Measurements from ENCODE around the gene PPP2CA. TPM values are rescaled to one million over a fixed set of nuclear protein-coding genes. Genes with fewer than 3 reads are reported as not detected.
A peak's percentile ranks its signal among the peaks of the same experiment; 100 is the strongest.
"Not testable (repeated sequence)": the region's sequence is repeated elsewhere in the genome, so short reads cannot be mapped to it uniquely, and the experiment has no call there.

PPP2CA gene
- 100 to 1,000 TPM in 1 of 2 donors, 10 to 100 TPM in 1; 41.5 to 102 TPM for polyA plus RNA-seq

GRCh38 chr5:134225780-134226440 is at the start of gene PPP2CA:
TSS of gene PPP2CA (minus strand) at chr5:134226073. CDS start at chr5:134225861, 212 bp downstream.
- 0% methylated on average over 63 to 73 of the region's 73 CpGs for WGBS, 2 donors
- H3K9me3 ChIP-seq (ENCODE audit: control insufficient read depth in 2 of 2, insufficient read depth in 1 of 2, low read depth in 1 of 2, low read length in 1 of 2): no peaks in the 10 kb centered on the region
- H3K27me3 ChIP-seq (ENCODE audit: control insufficient read depth in 1 of 2, insufficient read depth in 2 of 2, low read length in 2 of 2): no peaks in the 10 kb centered on the region
- H3K4me1 ChIP-seq (ENCODE audit: control insufficient read depth in 2 of 2, insufficient read depth in 2 of 2, low read length in 1 of 2): peaks cover 0 to 4% of the 10 kb centered on the region in 2 donors
- peak within 1 kb of the TSS; percentile 99 to 100 for H3K27ac ChIP-seq (ENCODE audit: low read depth in 2 of 2, low read length in 1 of 2)
- peak within 1 kb of the TSS; percentile 93 to 97 for H3K4me3 ChIP-seq (ENCODE audit: low read depth in 1 of 2, low read length in 2 of 2)
- peaks cover 0 to under 1% of the 10 kb centered on the region in 2 donors for H3K36me3 ChIP-seq (ENCODE audit: control insufficient read depth in 2 of 2, insufficient read depth in 2 of 2, low read length in 1 of 2)

- Histone ChIP-seq H3K4me3 (ENCODE audit: low read depth in 1 of 2, low read length in 2 of 2) (no peak overlapping the region), H3K27me3 (ENCODE audit: control insufficient read depth in 1 of 2, insufficient read depth in 2 of 2, low read length in 2 of 2) (no peaks in the 10 kb centered on the region)
- 83 to 87% methylated on average over 3 of the region's 3 CpGs for WGBS, 2 donors
Measured at GRCh38 chr5:134273642-134274395, 47.9 kb upstream of the PPP2CA start.

GRCh38 chr5:134271059-134271458 is 45.2 kb upstream of the PPP2CA start:
- Histone ChIP-seq H3K4me3 (ENCODE audit: low read depth in 1 of 2, low read length in 2 of 2) (no peak overlapping the region), H3K9me3 (ENCODE audit: control insufficient read depth in 2 of 2, insufficient read depth in 1 of 2, low read depth in 1 of 2, low read length in 1 of 2) (no peaks in the 10 kb centered on the region), H3K36me3 (ENCODE audit: control insufficient read depth in 2 of 2, insufficient read depth in 2 of 2, low read length in 1 of 2) (no peaks in the 10 kb centered on the region), H3K27ac (ENCODE audit: low read depth in 2 of 2, low read length in 1 of 2) (no peak overlapping the region), H3K27me3 (ENCODE audit: control insufficient read depth in 1 of 2, insufficient read depth in 2 of 2, low read length in 2 of 2) (no peaks in the 10 kb centered on the region), H3K4me1 (ENCODE audit: control insufficient read depth in 2 of 2, insufficient read depth in 2 of 2, low read length in 1 of 2) (no peaks in the 10 kb centered on the region)
- WGBS, 2 donors: 88 to 96% methylated on average over 1 of the region's 1 CpG

More at GRCh38 chr5:134273642-134274395, 47.9 kb upstream of the PPP2CA start:
- Histone ChIP-seq H3K9me3 (ENCODE audit: control insufficient read depth in 2 of 2, insufficient read depth in 1 of 2, low read depth in 1 of 2, low read length in 1 of 2) (no peaks in the 10 kb centered on the region), H3K36me3 (ENCODE audit: control insufficient read depth in 2 of 2, insufficient read depth in 2 of 2, low read length in 1 of 2) (no peaks in the 10 kb centered on the region), H3K4me1 (ENCODE audit: control insufficient read depth in 2 of 2, insufficient read depth in 2 of 2, low read length in 1 of 2) (no peaks in the 10 kb centered on the region), H3K27ac (ENCODE audit: low read depth in 2 of 2, low read length in 1 of 2) (no peak overlapping the region)

- no peak overlapping the region for H3K27ac ChIP-seq (ENCODE audit: low read depth in 2 of 2, low read length in 1 of 2)
- no peaks in the 10 kb centered on the region for H3K36me3 ChIP-seq (ENCODE audit: control insufficient read depth in 2 of 2, insufficient read depth in 2 of 2, low read length in 1 of 2)
- H3K4me1 ChIP-seq (ENCODE audit: control insufficient read depth in 2 of 2, insufficient read depth in 2 of 2, low read length in 1 of 2): no peaks in the 10 kb centered on the region
- 94% methylated on average over 4 of the region's 4 CpGs for WGBS, 2 donors
- H3K27me3 ChIP-seq (ENCODE audit: control insufficient read depth in 1 of 2, insufficient read depth in 2 of 2, low read length in 2 of 2): no peaks in the 10 kb centered on the region
- H3K4me3 ChIP-seq (ENCODE audit: low read depth in 1 of 2, low read length in 2 of 2): no peak overlapping the region
- no peaks in the 10 kb centered on the region for H3K9me3 ChIP-seq (ENCODE audit: control insufficient read depth in 2 of 2, insufficient read depth in 1 of 2, low read depth in 1 of 2, low read length in 1 of 2)
Measured at GRCh38 chr5:134268919-134269318, 43.0 kb upstream of the PPP2CA start.

- H3K4me1 ChIP-seq (ENCODE audit: control insufficient read depth in 2 of 2, insufficient read depth in 2 of 2, low read length in 1 of 2): no peaks in the 10 kb centered on the region
- 76 to 84% methylated on average over 3 of the region's 3 CpGs for WGBS, 2 donors
- no peak overlapping the region for H3K4me3 ChIP-seq (ENCODE audit: low read depth in 1 of 2, low read length in 2 of 2)
- H3K27ac ChIP-seq (ENCODE audit: low read depth in 2 of 2, low read length in 1 of 2): no peak overlapping the region
- H3K36me3 ChIP-seq (ENCODE audit: control insufficient read depth in 2 of 2, insufficient read depth in 2 of 2, low read length in 1 of 2): no peaks in the 10 kb centered on the region
- no peaks in the 10 kb centered on the region for H3K27me3 ChIP-seq (ENCODE audit: control insufficient read depth in 1 of 2, insufficient read depth in 2 of 2, low read length in 2 of 2)
- no peaks in the 10 kb centered on the region for H3K9me3 ChIP-seq (ENCODE audit: control insufficient read depth in 2 of 2, insufficient read depth in 1 of 2, low read depth in 1 of 2, low read length in 1 of 2)
Measured at GRCh38 chr5:134268019-134268601, 42.2 kb upstream of the PPP2CA start.

GRCh38 chr5:134267366-134268018 is 41.6 kb upstream of the PPP2CA start:
- Histone ChIP-seq H3K4me3 (ENCODE audit: low read depth in 1 of 2, low read length in 2 of 2) (no peak overlapping the region), H3K27me3 (ENCODE audit: control insufficient read depth in 1 of 2, insufficient read depth in 2 of 2, low read length in 2 of 2) (no peaks in the 10 kb centered on the region), H3K4me1 (ENCODE audit: control insufficient read depth in 2 of 2, insufficient read depth in 2 of 2, low read length in 1 of 2) (no peaks in the 10 kb centered on the region), H3K27ac (ENCODE audit: low read depth in 2 of 2, low read length in 1 of 2) (no peak overlapping the region), H3K9me3 (ENCODE audit: control insufficient read depth in 2 of 2, insufficient read depth in 1 of 2, low read depth in 1 of 2, low read length in 1 of 2) (no peaks in the 10 kb centered on the region), H3K36me3 (ENCODE audit: control insufficient read depth in 2 of 2, insufficient read depth in 2 of 2, low read length in 1 of 2) (no peaks in the 10 kb centered on the region)
- whole genome bisulfite sequencing, 2 donors: 71 to 72% methylated on average over 7 of the region's 7 CpGs

- Histone ChIP-seq H3K4me3 (ENCODE audit: low read depth in 1 of 2, low read length in 2 of 2) (no peak overlapping the region), H3K36me3 (ENCODE audit: control insufficient read depth in 2 of 2, insufficient read depth in 2 of 2, low read length in 1 of 2) (no peaks in the 10 kb centered on the region), H3K27me3 (ENCODE audit: control insufficient read depth in 1 of 2, insufficient read depth in 2 of 2, low read length in 2 of 2) (no peaks in the 10 kb centered on the region), H3K4me1 (ENCODE audit: control insufficient read depth in 2 of 2, insufficient read depth in 2 of 2, low read length in 1 of 2) (no peaks in the 10 kb centered on the region), H3K27ac (ENCODE audit: low read depth in 2 of 2, low read length in 1 of 2) (no peak overlapping the region), H3K9me3 (ENCODE audit: control insufficient read depth in 2 of 2, insufficient read depth in 1 of 2, low read depth in 1 of 2, low read length in 1 of 2) (no peaks in the 10 kb centered on the region)
- 66 to 96% methylated on average over 4 of the region's 4 CpGs for WGBS, 2 donors
Measured at GRCh38 chr5:134263801-134264200, 37.9 kb upstream of the PPP2CA start.

GRCh38 chr5:134262629-134263028 is 36.8 kb upstream of the PPP2CA start:
- H3K9me3 ChIP-seq (ENCODE audit: control insufficient read depth in 2 of 2, insufficient read depth in 1 of 2, low read depth in 1 of 2, low read length in 1 of 2); H3K27me3 ChIP-seq (ENCODE audit: control insufficient read depth in 1 of 2, insufficient read depth in 2 of 2, low read length in 2 of 2); H3K36me3 ChIP-seq (ENCODE audit: control insufficient read depth in 2 of 2, insufficient read depth in 2 of 2, low read length in 1 of 2); H3K4me3 ChIP-seq (ENCODE audit: low read depth in 1 of 2, low read length in 2 of 2); H3K4me1 ChIP-seq (ENCODE audit: control insufficient read depth in 2 of 2, insufficient read depth in 2 of 2, low read length in 1 of 2); H3K27ac ChIP-seq (ENCODE audit: low read depth in 2 of 2, low read length in 1 of 2): not testable (repeated sequence)
- WGBS, 2 donors: 58 to 60% methylated on average over 5 of the region's 5 CpGs

GRCh38 chr5:134258896-134259295 is 33.0 kb upstream of the PPP2CA start:
- WGBS, 2 donors: 72 to 80% methylated on average over 3 of the region's 3 CpGs
- no peaks in the 10 kb centered on the region for H3K4me1 ChIP-seq (ENCODE audit: control insufficient read depth in 2 of 2, insufficient read depth in 2 of 2, low read length in 1 of 2)
- H3K9me3 ChIP-seq (ENCODE audit: control insufficient read depth in 2 of 2, insufficient read depth in 1 of 2, low read depth in 1 of 2, low read length in 1 of 2): no peaks in the 10 kb centered on the region
- no peak overlapping the region for H3K27ac ChIP-seq (ENCODE audit: low read depth in 2 of 2, low read length in 1 of 2)
- H3K36me3 ChIP-seq (ENCODE audit: control insufficient read depth in 2 of 2, insufficient read depth in 2 of 2, low read length in 1 of 2): no peaks in the 10 kb centered on the region
- no peaks in the 10 kb centered on the region for H3K27me3 ChIP-seq (ENCODE audit: control insufficient read depth in 1 of 2, insufficient read depth in 2 of 2, low read length in 2 of 2)
- no peak overlapping the region for H3K4me3 ChIP-seq (ENCODE audit: low read depth in 1 of 2, low read length in 2 of 2)

Data from esophagus (tissue), 2 donors.